Brain pericyte (primary cell): ENCODE measurements around the gene SPTAN1.
"Not testable (repeated sequence)": the region's sequence is repeated elsewhere in the genome, so short reads cannot be mapped to it uniquely, and the experiment has no call there.

Experiments used
- DNase-seq: peaks from one replicate; pipeline ENCODE4 v3.0.0-alpha.2; 2012; ENCODE audit warnings: low read depth, low spot score

The SPTAN1 gene

DNA sequence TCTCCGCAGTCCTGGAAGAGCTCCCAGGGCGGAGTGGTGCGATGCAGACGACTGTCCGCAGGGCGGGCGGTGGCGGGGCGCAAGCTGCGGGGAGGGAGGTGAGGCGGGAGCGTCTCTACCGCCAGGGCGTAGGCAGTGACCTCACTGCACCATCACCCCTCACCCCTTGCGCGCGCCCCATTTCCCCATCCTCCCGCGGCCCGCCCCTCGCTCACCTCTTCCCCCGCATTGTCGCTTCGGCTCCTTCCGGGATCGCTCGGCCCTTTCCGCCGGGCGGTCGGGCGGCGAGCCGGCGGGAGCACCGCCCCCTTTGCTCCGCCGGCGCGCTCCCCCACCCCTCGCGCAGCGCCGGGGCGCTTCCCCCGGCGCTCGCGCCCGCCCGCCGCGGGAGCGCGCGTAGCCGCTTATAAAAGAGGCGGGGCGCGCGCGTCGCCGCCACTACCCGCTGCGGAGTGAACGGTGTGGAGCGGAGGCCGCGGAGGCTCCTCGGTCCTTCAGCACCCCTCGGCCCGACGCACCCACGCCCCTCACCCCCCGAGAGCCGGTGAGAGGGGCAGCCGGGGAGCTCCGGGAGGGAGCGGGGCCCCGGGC lies at the start of gene SPTAN1:
Gene SPTAN1, plus strand, starts transcription at position 435 of the 591 bp plus-strand sequence. CDS start 14,154 bp downstream, outside the sequence.
- DNase-seq, result no peak

DNA sequence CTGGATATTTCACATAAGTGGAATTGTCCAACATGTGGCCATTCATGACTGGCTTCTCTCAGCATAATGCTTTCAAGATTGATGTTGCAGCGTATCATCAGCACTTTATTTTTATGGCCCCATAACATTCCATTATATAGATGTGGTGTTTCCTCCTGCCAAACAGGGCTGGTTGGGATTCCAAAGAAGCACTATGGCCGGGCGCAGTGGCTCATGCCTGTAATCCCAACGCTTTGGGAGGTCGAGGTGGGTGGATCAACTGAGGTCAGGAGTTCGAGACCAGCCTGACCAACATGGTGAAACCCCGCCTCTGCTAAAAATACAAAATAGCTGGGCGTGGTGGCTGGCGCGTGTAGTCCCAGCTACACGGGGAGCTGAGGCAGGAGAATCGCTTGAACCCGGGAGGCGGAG lies 49.0 kb upstream of the SPTAN1 start:
- DNase-seq, result not testable (repeated sequence)

DNA sequence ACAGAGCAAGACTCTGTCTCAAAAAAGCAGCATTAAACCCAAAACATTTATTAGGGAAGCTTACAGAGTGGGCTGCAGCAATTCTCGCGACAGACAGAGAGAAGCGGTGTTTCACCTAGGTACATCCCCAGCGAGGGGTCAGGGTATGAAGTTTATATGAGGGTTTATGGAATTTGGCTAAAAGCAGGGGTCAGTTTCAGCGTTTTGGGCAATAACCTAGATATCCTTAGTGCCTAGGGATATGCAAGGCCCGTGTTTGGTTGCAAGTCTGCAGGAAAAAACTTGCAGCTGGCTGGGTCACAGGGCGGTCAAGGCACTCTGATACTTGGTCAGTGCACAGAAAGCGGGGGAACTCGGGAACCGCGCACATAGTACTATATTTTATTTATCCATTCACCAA lies 48.5 kb upstream of the SPTAN1 start:
- no peak for DNase-seq

DNA sequence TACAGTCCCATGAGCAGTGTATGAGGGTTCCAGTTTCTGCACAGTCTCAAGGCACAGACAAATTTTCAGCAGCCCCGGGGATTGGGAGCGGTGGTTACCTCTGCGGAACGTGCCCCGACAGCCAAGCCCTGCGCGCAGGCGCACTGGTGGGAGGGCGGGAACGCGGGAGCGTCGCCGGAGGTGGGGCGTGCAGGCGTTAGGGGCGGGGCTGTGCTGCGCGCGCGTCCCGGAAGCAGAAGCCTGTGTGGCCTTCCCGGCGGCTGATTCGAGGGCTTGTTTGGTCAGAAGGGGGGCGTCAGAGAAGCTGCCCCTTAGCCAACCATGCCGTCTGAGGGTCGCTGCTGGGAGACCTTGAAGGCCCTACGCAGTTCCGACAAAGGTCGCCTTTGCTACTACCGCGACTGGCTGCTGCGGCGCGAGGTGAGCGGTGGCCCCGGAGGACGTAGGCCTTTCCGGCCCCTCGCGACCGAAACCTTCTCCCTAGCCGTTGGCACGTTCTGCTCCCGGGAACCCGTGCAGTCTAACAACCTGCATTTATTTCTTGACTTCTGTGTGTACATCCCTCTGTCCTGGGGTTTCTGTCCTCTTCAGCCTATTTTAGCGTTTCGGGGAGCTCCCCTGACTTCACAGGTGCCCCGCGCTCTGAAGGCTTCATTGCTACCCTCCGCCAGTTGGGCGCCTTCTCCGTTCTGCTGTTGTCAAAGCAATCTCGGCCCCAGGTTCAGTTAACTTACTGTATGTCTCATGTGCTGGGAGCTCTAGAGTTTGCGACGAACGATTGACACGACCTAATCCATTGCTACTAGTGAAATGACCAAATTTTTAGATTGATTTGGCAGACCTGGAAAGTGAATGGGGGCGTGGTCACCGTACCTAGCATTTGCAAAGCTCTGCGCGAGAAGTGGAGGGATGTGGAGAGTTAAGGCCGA lies 47.6 kb upstream of the SPTAN1 start, which contains the start of gene GLE1:
Gene GLE1, plus strand, starts transcription at position 235 of the 929 bp plus-strand sequence. Its CDS starts 87 bp downstream, at position 322.
- DNase-seq, result peak; percentile 77

DNA sequence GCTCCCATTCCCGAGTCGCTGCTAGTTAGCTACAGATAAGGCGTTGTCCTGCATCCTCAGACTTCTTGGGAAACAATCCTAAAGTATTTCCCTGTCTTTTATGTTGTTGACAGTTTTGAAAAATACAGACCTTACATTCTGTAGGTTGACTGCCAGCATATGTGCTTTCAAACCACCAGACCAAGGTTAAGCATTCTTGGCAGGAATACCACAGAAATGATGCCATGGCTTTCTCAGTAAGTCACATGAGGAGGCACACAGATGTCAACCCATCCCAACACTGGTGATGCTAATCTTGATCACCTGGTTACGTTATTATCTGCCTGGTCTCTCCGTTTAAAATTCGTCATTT lies 47.0 kb upstream of the SPTAN1 start:
- no peak for DNase-seq

DNA sequence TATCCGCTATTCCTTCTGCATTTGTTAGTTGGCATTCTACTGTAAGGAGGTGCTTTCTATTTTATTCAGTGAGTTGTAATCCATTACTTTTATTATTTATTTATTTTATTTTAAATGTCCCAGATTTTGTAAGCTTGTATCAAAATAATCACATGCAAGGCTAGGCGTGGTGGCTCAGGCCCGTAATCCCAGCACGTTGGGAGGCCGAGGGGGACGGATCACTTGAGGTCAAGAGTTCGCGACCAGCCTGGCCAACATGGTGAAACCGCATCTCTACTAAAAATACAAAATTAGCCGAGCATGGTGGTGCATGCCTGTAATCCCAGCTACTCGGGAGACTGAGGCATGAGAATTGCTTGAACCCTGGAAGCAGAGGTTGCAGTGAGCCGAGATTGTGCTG lies 46.5 kb upstream of the SPTAN1 start:
- not testable (repeated sequence) for DNase-seq

DNA sequence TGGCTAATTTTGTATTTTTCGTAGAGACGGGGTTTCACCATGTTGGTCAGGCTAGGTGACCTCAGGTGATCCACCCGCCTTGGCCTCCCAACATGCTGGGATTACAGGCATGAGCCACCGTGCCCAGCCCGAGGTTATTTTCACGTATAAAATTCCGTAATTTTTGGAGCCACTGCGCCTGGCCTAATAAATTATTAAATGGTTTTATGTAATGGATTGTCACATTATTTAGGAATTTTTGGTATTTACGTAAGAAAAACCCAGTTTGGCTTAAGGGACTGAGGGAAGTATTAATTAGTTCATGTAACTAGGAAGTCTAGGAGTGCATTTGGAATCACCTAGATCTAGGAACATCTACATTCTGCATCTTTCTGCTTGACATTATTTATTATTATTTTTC lies 39.6 kb upstream of the SPTAN1 start:
- DNase-seq, result no peak

DNA sequence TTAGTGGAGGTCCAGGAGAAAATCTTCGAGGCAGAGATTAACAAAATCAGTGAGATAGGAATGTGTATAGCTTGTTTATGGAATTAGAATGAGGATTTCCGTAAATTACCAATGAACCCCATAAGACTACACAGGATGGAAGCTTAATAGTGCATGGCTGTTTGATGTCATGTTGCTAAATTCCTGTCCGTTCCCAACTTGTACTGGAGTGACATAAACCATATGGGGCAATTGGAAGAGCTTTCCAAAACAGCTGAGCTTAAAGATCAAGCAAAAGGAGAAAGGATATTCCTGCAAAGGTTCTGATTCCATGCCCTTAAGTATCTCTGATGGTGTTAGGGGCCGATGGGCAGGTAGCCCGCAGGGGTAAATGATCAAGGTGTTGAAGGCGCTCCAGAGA lies 30.4 kb upstream of the SPTAN1 start:
- no peak for DNase-seq

DNA sequence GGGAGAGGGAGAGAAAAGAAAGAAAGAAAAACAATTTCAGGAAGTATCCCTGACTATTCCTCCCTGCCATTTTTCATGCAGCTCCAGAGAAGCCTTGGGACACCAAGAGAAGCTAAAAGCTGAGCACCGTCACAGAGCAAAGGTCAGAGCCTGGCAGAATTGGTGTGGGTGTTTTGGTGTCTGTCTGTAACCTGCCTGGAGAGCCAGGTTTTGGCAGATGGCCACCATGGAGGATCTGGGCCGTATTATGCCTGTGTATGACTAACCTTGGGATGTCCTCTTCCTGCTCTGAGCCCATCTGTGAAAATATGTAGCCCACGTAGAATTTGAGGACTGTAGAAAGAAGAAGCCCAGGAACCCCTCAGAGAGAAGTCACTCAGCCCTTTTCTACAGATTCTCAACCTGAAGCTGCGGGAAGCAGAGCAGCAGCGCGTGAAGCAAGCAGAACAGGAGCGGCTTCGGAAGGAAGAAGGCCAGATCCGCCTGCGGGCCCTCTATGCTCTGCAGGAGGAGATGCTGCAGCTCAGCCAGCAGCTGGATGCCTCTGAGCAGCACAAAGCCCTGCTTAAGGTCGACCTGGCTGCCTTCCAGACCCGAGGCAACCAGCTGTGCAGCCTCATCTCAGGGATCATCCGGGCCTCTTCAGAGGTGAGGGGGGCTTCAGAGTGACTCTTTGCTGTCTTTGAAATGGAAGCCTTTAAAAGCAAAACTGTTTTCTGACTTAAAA lies 29.0 kb upstream of the SPTAN1 start:
- peak; percentile 63 for DNase-seq

DNA sequence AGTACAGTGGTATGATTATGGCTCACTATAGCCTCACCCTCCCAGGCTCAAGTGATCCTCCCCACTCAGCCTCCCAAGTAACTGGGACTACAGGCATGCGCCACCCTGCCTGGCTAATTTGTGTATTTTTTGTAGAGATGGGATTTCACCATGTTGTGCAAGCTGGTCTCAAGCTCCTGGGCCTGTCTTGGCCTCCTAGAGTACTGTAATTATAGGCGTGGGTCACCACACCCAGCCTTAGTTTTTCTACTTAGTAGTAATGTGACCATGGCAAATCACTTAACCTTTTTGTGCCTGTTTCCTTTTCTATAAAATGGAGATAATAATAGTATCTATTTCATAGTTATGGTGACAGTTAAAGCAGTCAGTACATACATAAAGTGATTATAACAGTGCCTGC lies 25.7 kb upstream of the SPTAN1 start:
- DNase-seq, result no peak

DNA sequence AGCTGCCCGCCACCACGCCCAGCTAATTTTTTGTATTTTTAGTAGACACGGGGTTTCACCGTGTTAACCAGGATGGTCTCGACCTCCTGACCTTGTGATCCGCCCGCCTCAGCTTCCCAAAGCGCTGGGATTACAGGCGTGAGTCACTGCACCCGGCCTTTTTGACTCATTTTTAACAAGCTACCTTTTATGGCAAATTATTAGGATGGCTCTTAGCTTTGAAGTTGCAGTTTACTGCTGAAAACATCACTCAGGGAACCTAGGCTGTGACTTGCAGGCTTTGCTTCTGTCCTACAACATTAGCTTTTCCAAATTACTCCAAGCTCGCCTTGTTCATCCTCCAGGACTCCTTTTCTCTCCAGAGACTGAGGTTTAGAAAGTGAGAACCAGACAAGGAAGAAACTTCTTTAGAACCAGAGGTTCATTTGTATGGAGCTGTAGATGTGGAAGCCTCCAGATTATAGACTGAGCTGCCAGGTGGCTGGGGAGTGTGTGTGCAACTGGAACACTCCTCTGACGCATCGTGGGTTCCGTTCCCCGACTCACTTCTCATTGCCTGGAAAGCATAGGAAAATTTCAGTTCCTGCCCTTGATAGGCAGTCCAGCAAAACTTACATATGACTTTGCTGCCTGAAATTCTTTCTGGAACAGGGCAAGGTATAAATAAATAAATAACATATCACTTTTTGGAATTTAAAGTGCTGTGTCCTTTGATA lies 23.8 kb upstream of the SPTAN1 start:
- no peak for DNase-seq

DNA sequence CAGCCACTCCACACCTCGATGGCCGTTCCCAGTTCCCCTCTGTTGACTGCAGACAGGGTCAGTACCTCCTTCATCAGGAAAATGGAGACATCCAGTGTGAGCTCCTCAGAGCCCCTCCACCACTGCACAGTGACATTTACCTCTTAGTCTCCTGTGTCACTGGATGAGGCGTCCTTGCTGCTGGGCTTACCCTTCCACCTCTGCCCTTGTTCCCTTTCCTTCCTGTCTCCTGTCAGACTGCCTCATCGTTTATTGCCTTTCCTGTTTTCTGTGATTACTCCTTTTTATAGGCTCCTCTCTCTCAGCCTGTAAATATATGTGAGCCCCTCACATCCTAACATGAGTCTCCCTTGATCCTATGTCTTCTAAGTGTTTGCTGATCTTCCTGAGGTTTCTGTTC lies 23.2 kb upstream of the SPTAN1 start:
- no peak for DNase-seq

DNA sequence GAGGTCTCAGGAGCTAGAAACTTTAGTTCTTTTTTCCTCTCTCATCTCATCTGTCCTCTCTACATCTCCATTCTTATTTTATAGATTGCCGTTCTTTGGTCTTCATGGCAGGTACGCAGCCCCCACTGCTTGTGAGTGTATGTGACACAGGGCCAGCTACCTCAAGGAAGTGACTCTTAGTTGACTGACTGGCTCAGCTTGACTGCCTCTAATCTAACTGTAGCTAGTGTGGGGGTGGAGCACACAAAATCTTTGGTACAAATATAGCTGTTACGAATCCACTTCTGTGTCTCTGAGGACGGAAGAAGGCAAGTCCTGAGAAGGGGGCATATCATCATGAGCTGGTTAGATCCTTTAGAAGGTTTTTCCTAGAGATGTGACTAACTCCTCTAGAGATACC lies 19.8 kb upstream of the SPTAN1 start:
- no peak for DNase-seq

DNA sequence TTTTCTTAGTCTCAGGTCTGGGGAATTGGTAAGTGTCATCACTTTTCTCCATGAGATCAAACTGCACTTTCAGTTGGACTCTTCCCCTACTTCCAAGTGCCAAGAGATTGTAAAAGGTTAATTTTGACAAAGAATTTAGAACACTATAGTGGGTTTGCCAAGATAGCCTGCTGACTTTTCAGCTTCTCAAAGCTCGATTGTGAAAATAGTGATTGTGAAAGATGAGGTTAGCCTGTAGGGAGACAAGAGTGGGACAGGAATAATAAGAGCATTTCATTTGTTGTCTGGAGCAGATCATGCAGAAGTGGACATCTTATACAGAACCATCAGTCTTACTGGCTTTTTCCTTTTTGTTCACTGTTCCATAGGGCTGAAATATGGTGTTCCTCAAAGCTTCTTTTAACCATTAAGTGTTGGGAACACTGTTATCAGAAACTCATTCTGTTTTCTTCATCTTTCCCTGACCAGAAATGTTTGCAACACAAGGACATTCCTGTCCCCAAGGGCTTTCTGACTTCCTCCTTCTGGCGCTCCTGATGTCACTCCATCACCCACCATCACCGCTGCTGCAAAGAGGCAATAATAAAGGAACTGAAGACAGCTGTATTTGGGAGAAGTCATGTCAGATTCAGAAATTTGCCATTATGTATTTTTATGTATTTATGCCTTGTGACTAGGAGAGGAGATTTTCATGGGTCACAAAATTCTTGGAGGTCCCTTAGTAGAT lies 11.6 kb upstream of the SPTAN1 start:
- no peak for DNase-seq

DNA sequence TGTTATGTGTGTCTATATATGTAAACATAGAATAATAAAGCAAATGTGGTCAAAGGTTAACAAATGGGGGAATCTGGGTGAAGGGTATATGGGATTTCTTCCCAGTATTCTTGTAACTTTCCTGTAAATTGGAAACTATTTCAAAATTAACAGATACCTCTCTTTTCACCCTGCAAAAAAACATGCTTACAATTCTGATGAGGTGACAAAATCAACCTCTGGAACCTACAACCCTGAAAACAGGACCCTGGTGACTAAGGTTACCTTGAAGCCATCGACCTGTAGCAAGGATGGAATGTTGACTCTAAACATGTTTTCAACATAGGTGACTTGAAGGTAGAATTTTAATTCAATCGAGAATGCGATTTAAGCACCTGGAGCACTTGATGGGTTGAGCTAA lies 5.9 kb upstream of the SPTAN1 start:
- DNase-seq, result no peak

DNA sequence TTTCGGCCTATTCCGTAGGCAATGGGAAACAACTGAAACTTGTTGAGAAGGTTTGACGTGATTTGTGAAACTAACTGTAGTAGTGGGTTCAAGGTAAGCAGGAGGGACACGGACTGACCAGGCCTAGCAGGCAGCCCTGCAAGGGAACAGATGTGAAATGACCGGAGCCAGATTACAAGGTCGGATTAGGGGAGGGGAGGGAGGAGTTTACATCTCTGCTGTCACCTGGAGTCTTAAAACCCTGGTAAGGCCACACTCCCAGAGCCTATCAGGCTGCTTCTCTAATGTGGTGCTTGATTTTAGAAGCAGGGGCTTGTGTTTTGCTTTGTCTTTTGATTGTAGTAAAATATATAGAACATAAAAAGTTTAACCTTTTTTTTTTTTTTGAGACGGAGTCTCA lies 3.5 kb upstream of the SPTAN1 start:
- no peak for DNase-seq

DNA sequence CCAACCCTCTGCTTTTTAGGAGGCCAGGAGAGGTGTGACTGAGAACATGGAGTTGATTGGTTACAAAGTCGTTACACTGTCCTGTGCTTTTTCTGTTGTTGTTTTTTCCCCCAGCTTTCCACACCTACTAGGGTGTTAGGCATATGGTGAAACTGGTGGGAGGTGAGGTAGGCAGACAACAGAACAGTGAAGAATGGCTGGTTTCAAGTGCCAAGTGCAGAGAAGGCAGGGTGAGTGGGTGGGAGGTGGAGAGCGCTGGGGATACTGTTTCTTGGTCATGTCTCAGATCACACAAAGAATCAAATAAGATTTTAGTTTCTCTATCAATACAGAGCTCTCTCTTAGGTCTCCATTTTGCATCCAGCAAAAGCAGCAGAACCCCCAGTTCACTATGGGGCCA lies 2.2 kb upstream of the SPTAN1 start:
- no peak for DNase-seq

DNA sequence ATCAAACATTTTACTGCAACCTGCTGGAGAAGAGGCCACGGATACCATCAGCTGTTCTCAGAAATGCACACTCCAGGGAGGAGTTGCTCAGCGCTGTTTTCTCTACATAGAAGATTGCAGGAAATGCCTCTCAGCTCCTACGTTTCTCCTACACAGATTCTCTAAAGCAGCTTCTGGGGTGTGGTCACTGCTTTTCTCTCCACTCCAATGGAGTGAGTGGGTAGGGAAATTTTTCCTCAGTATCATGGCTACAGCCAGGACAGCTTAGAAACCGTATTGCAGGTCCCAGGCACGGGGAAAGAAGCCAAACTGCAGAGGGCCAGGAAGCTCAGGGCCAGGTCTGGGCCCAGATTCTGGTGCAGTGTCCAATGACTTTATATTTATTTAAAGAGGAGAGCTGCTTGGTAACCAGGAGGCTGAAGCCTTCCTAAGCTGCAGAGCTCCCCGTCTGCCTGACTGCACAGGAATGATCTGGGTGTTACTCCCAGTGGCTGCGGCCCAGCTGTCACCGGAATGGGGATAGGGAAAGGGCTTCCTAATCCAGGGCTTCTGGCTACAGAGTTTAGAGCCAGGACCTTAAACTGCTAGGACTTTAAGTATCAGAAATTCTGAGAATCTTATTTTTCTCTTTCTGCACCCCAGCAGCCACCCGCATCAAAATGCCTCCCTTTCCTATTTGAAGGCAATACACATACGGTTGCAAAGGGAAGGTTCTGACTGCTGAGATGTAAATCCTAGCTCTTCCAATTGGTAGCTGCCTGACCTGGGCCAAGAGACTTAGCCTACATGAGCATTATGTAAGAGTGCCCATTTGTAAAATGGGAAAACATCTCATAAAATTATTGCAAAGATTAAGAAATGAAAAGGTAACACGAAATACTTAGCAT lies 1.4 kb upstream of the SPTAN1 start:
- DNase-seq, result no peak

DNA sequence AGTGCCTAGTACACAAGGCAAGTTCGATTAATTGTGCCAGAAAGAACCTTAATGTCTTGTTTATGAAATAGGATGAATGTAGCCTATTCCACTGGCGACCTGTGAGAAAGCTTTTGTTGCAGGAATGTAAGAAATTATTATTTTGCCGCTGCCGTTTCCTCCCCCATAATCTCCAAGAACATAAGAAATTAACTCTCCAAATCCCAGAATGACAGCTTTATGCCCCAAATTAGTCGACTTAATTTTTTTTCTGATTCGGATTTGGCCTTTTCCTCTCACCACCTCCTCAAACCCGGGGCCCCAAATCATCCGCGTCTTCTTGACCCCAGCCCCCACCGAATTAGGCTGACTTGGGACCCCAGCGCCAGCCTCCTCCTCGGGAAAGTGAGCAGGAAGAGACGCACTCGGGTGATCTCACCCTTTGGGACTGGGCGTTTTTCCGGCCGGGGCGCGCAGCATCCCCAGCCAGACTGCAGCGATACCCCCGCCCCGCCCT lies 682 bp upstream of the SPTAN1 start:
- DNase-seq, result no peak
